HG02642 (cell line): ENCODE results near the gene MAPKBP1.
A peak's percentile ranks its signal among the peaks of the same experiment; 100 is the strongest.
"Not testable (repeated sequence)": the region's sequence is repeated elsewhere in the genome, so short reads cannot be mapped to it uniquely, and the experiment has no call there.

ENCODE experiments used
- ATAC-seq: cut with Tn5 transposase; IDR thresholded peaks from one replicate; pipeline ENCODE4 v1.9.1; 2021; ENCODE audit warnings: mild to moderate bottlenecking; ENCODE audit not compliant: unreplicated experiment, poor library complexity

MAPKBP1 gene, protein sequence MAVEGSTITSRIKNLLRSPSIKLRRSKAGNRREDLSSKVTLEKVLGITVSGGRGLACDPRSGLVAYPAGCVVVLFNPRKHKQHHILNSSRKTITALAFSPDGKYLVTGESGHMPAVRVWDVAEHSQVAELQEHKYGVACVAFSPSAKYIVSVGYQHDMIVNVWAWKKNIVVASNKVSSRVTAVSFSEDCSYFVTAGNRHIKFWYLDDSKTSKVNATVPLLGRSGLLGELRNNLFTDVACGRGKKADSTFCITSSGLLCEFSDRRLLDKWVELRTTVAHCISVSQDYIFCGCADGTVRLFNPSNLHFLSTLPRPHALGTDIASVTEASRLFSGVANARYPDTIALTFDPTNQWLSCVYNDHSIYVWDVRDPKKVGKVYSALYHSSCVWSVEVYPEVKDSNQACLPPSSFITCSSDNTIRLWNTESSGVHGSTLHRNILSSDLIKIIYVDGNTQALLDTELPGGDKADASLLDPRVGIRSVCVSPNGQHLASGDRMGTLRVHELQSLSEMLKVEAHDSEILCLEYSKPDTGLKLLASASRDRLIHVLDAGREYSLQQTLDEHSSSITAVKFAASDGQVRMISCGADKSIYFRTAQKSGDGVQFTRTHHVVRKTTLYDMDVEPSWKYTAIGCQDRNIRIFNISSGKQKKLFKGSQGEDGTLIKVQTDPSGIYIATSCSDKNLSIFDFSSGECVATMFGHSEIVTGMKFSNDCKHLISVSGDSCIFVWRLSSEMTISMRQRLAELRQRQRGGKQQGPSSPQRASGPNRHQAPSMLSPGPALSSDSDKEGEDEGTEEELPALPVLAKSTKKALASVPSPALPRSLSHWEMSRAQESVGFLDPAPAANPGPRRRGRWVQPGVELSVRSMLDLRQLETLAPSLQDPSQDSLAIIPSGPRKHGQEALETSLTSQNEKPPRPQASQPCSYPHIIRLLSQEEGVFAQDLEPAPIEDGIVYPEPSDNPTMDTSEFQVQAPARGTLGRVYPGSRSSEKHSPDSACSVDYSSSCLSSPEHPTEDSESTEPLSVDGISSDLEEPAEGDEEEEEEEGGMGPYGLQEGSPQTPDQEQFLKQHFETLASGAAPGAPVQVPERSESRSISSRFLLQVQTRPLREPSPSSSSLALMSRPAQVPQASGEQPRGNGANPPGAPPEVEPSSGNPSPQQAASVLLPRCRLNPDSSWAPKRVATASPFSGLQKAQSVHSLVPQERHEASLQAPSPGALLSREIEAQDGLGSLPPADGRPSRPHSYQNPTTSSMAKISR (N-terminal part only)

DNA sequence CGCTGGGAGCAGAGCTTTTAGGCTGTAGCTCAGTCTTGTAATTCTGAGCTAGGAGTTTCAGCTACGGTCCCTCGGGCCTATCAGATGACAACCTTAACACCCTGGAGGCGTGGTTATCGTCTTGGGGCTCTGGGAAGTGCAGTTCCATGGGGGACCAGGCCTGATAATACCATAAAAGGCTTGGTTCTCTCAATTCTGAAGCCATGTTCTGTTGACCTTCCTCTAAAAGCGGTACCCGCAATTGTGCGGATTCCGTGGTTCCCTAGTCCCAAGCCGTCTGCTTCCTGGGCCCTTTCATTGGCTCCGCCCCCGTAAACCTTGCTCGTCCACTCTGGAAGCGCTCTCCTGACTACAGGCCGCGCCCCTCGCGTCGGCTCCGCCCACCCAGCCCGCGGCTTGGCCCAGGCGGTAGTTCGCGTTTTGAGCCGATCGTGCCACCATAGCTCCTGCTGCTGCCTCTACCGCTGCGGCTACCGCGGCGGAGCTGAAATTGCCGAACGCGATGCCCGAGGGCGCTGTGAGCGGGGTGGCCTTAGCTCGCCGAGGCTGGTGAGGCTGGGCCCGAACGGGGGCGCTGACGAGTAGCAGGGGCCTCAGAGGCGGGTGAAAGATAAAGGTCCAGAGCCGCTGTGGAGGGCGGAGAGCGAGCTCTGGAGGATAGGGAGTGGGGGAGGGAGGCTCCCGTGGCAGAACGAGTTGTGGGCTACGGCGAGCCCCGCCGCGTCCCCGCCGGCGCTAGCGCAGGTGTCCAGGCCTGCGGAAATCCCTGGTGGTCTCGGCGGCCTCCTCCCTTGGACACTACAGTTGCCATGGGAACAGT, at the start of gene MAPKBP1:
MAPKBP1 (plus strand) TSS at position 423 of the 820 bp plus-strand sequence. CDS start 792 bp downstream, outside the sequence.
- ATAC-seq = peak; percentile 84

DNA sequence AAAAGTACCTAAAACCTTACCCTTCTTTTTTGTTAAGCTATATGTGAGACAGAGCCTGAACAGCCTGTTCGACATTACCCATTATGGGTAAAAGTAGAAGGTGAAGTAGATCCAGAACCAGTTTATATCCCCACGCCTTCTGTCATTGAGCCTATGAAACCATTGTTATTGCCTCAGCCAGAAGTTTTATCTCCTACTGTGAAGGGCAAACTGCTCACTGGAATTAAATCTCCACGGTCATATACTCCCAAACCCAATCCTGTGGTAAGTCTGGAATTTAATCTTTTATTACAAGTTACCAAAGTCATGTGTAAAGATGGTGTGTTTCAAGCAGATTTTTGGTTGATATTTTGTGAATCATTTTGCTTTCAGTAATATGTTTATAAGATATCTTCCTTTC, 47.1 kb upstream of the MAPKBP1 start:
- ATAC-seq = no peak

DNA sequence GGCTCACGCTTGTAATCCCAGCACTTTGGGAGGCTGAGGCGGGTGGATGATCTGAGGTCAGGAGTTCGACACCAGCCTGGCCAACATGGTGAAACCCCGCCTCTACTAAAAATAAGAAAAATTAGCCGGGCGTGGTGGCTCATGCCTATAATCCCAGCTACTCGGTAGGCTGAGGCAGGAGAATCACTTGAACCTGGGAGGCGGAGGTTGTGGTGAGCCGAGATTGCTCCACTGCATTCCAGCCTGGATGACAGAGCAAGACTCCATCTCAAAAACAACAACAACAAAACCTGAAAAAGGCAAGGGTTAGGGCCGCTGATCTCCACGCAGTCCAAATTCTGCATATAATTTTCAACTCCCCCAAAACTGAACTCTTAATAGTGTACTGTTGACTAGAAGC, 46.2 kb upstream of the MAPKBP1 start:
- not testable (repeated sequence) for ATAC-seq

DNA sequence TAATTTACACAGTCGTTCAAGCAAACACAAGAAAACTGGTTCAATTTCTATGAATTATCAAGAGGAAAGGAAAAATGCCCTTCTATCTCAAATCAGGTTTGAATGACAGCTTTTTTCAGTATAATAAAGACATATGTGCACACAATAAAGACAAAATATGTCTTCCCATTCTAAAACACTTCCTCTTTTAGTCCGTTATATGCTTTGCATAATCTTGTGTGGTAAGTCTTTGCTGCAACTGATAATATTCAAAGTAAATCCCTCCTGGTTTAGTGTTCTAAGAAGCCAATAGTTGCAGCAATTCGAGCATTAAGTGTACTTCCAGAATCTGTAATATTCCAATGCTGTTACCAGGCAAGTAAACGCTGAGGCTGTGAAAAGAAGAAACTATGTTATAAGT, 43.7 kb upstream of the MAPKBP1 start:
- no peak for ATAC-seq

DNA sequence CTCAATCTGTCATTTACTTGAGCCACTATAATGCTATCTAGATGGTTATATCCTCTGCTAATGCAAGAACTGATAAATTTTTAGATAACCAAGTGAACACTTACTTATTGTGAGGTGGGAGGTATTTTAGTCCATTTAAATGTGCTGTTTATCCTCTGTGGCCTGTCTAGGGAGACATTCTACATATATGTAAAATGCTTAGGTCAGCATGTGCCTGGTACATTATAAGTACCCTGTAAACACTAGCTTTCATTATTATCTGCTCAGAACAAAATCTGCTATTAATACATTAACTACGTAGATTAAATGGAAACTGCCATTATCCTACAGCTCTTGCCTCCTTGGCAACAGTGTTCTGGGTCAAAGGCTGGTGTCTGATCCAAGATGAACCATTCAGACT, 41.8 kb upstream of the MAPKBP1 start:
- ATAC-seq = no peak

DNA sequence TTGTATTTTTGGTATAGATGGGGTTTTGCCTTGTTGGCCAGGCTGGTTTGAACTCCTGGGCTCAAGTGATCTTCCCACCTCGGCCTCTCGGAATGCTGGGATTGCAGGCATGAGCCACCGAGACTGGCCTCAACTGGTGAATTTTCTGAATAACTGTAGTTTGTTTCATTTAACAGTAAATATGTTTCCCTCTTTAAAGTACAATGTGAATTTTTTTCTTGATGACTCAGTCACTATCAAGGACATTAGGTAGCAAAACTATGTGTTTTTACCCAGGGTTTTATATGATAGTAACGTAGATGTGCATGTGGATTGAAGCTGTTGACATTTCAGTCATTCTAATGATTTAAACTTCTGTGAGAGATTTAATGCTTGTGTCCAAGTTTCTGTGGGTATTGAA, 40.2 kb upstream of the MAPKBP1 start:
- ATAC-seq = no peak

DNA sequence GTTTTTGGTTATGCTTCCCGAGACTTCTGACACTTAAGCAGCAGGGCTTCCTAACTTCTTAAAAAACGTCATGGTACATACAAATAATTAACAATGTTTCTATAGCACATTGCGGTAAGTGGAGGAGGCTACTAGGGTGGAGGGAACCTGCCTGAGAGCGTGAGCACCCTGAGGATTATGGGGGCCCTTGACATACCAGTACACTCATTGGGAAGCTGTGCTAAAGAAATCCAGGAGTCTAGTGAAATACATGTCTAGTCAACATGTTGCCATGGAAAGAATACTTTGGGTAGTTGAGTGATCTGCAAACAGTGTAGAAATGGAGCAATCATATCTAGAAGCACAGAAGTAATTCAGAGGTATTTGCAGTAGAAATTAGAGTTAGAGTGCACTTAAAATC, 39.2 kb upstream of the MAPKBP1 start:
- ATAC-seq = no peak

DNA sequence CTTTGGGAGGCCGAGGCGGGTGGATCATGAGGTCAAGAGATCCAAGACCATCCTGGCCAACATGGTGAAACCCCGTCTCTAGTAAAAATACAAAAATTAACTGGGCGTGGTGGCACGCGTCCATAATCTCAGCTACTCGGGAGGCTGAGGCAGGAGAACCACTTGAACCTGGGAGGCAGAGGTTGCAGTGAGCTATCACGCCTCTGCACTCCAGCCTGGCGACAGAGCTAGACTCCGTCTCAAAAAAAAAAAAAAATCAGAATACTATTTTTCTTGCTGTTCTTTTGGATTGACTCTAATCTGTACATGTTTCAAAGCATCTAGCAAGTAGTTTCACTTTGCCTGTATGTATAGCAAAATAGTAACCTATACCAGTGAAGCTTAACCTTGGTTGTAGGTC, 38.8 kb upstream of the MAPKBP1 start:
- not testable (repeated sequence) for ATAC-seq

DNA sequence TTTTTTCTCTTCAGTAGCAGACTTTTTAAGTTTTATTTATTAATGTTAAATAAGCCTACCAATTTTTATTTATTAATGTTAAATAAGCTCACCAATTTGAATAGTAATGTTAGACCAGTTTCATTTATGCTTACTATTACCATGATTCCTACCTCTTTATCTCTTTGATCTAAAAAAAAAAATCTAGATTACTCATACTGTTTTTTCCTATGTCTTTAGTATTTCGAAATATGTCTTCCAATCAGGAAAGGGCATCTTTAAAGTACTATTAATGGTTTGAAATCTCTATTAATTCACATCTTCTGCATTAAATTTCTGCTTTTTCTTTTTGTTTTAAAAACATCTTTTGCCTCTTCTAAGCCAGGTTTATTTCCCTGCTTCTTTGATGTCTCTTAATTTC, 27.5 kb upstream of the MAPKBP1 start:
- no peak for ATAC-seq

DNA sequence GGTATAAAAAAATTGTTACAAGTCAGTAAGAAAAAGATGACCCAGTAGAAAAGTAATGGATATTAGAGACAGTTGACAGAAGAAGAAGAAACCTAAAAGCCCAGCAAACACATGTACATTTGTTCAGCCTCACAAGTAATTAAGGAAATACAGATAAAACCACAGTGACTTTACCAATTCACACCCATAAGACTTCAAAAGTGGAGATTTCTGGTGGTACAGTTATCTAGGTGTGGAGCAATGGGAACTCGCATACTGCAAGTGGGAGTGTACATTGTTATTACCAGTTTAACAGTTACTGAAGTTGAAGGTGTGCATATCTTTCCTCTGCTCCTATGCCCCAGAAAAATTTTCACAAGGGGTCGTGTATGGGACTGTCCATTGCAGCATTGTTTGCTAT, 18.1 kb upstream of the MAPKBP1 start:
- ATAC-seq = no peak

DNA sequence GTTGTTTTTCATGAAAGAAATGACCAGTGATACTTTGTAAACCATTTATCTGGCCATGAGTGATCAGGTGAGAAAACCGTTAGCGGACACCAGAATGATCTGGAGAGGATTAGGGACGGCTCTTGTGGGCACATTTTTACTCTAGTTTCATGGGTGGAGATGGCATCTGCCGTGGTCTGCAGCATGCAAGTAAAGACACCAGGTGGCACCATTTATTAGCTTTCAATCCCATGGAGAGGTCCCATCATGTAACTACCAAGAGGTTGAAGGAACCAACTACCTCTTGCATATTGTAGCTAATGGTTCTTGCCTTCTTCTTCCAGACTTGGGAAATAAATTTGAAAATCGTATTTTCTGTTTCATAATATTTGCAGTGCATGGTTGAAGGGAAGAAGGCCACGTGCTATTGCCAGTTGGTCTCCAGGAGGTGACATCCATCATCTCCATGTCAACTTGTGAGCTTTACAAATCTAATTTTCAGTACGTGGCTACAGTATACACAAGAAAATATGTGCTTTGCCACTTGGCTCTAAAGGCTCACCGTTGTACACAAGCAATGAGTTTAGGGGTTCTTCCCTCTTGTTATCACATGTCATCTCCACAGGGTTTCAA, 1.5 kb upstream of the MAPKBP1 start:
- ATAC-seq = no peak

DNA sequence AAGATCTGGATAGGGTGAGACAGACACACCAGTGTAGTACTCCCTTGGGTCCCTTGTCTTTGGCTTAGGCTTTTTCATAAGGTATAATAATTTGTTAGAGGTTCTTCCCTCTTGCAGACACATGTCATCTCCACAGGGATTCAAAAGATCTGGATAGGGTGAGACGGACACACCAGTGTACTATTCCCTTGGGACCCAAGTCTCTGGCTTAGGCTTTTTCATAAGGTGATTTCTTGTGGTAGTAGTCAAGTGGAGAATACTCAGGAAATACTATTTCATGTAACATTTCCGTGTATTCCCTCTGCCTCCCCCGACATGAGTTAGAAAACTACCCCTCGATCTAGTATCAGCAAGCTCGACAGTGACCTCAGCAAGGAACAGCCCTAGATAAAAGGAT, 954 bp upstream of the MAPKBP1 start:
- no peak for ATAC-seq

DNA sequence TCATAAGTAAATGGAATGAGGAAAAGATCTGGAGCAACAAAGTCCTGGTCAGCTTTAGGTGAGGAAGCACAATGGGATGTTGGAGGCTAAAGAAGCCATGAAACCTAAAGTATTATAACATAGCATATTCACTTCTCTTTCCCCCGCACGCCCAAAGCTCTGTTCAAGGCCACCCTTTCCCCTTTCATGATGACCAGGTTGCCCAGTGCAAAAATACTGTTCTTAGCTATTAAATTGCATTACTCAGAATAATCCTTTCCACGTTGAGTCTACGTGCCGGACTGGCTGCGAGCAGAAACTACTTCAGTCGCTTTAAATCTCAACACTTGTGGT, 589 bp upstream of the MAPKBP1 start:
- ATAC-seq = no peak

DNA sequence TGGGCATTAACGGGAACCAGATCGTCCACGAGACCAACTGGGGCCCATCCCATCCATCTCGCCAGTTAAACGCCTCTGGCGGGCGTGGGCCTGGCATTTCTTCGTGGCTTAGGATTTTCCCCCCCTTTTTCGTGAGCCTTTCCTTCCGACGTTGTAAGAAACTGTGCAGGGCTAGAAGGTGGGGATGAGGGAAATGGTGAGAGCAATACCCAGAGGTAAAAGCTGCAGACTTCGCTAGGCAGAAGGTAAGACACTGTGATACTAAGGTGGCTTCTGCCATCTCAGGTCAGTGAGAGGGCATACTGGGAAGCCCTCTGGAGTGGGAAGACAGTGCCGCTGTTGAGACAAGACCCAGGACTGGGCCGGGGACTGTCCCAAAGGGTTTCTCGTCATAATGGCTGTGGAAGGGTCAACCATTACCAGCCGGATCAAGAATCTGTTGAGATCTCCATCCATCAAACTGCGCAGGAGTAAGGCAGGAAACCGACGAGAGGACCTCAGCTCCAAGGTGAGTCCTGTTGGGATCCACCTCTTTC, 666 bp downstream of the MAPKBP1 start:
- ATAC-seq = no peak

DNA sequence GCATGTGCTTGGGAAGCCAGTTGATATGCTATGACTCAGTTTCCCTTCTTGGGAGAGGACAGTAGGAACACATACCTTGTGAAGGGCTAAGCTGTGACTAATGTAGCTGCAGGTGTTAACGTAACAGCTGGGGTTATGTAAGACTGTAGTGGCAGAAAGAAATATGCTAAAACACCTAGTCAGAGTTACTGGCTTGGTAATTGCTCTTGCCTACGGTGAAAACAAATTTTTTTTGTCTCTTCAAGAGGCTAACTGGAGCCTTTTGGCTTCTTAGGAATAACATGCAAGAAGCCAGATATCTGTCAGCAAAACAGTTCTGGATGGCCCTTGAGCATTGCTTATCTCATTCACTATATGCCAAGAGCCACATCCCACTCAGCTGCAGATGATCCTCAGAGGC, 1.4 kb downstream of the MAPKBP1 start:
- ATAC-seq = no peak

DNA sequence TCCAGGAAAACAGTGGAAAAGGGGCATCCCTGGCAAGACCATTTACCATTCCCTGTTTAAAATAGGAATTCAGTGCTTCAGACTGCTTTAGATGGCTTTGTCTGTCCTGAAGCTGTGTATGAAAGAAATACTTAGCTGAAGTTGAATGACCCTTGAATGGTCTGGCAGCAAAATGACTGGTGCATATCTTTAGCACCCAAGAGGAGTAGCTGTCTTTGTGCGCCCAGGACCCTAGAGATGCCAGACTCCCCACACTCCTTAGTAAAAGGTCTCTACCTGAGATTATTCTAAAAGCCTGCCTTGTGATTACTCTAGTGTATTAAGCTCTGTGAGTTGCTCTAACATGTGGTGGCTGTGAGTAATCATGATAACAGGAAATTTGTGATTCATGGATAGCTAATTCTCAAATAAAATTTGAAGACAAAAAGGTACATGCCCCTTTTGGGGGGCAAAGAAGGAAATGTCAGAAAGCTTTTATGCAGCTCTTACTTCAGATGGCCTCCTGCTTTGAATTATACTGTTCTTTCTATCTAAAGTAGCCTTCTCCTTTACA, 3.2 kb downstream of the MAPKBP1 start:
- ATAC-seq = no peak

DNA sequence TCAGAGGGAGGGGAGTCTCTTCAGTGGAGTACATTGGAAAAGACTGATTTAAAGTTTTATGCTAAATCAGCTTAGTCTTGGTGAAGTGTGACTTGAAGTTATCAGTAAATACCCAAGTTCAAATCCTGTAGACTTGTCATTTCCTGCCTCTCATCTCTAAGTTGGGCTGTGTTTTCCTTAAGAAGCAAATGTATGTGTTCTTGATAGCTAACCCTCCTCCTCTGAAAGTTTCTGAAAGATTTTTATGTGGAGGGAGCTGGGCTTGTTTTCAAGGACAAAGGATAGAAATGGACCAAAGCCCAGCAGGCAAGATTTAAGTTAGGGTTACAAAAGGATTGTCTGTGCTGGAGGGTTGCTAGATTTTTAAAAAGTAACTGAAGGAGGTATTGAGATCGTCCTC, 4.2 kb downstream of the MAPKBP1 start:
- ATAC-seq = no peak

DNA sequence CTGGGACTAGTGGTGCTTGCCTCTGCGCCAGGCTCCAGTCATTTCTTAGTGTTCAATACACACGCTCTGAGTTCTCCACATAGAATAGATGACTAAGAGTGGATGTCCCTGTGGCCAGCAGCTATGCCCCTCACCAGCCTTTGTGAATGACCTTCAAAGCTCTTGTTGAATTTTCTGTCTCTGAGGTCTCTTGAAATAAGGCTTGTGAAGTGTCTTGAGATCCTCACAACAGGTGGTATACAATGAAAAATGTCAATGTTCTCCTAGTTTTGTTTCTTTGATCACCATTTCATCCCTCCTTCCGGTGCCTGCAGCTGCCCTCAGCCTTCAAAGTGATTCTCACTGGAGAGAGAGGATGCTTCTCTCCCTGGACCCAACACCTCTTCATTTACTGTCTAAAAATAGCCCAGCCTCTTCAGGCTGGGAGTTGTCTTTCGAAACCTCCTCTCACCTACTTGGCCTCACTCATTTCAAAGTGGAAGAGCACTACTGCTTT, 5.4 kb downstream of the MAPKBP1 start:
- ATAC-seq = no peak

DNA sequence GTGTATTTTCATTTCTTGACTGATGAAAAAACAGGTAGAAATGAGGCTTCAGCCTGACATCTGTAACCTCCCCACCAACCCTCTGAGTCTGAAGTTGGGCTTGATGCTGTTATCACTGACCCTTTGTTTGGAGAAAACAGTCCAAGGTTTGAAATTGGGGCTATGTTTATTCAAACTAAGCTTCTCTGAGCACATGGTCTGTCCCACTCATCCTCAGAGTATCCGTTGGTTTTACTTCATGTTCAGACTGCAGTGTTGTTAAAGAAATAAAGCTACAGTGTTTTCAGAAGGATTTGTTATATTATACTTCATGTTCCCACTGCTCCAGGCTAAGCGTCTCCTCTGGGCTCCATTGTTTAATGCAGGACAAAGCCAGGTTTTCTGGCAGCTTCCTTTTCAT, 6.0 kb downstream of the MAPKBP1 start:
- no peak for ATAC-seq
